DOHH2 (cell line): Measurements from ENCODE around the gene ONECUT1.
A peak's percentile ranks its signal among the peaks of the same experiment; 100 is the strongest.
"Not testable (repeated sequence)": the region's sequence is repeated elsewhere in the genome, so short reads cannot be mapped to it uniquely, and the experiment has no call there.

ENCODE experiments used
- H3F3A ChIP-seq: fragments of 200-600 bp; sonication (generic), shearing (Covaris generic); 2 replicates; pipeline ENCODE4 v1.6.0; 2016; ENCODE audit warnings: antibody characterized with exemption, mild to moderate bottlenecking; ENCODE audit not compliant: control insufficient read depth, insufficient read depth
- H3K27ac ChIP-seq: fragments of 200-600 bp; sonication (generic); 2 replicates; pipeline ENCODE4 v1.5.1; 2014; ENCODE audit warnings: low read depth, mild to moderate bottlenecking, low read length, moderate library complexity
- H3K27me3 ChIP-seq: fragments of 200-600 bp; sonication (generic); 2 replicates; pipeline ENCODE4 v1.6.1; 2014; ENCODE audit warnings: mild to moderate bottlenecking, low read length, mixed read lengths; ENCODE audit not compliant: control insufficient read depth
- H3K36me3 ChIP-seq: fragments of 200-600 bp; sonication (generic); 2 replicates; pipeline ENCODE4 v1.6.1; 2014; ENCODE audit warnings: mild to moderate bottlenecking, low read length, moderate library complexity, mixed read lengths; ENCODE audit not compliant: control insufficient read depth
- H3K4me1 ChIP-seq: fragments of 200-600 bp; sonication (generic); 2 replicates; pipeline ENCODE4 v1.6.1; 2014; ENCODE audit warnings: mild to moderate bottlenecking, low read length, mixed read lengths; ENCODE audit not compliant: control insufficient read depth
- H3K4me2 ChIP-seq: fragments of 200-600 bp; sonication (generic); 2 replicates; pipeline ENCODE4 v1.6.0; 2014; ENCODE audit warnings: mild to moderate bottlenecking, low read length, moderate library complexity
- H3K4me3 ChIP-seq: fragments of 200-600 bp; sonication (generic); 2 replicates; pipeline ENCODE4 v1.5.1; 2014; ENCODE audit warnings: mild to moderate bottlenecking, low read length, mixed read lengths
- H3K79me2 ChIP-seq: fragments of 200-600 bp; sonication (generic); 2 replicates; pipeline ENCODE4 v1.6.1; 2014; ENCODE audit warnings: mild to moderate bottlenecking, low read length, mixed read lengths; ENCODE audit not compliant: control insufficient read depth
- H3K9me2 ChIP-seq: fragments of 200-600 bp; sonication (generic); replicated peaks from 2 replicates; pipeline ENCODE4 v1.6.1; 2014; ENCODE audit warnings: mild to moderate bottlenecking, low read length, mixed read lengths; ENCODE audit not compliant: control insufficient read depth
- H3K9me3 ChIP-seq: fragments of 200-600 bp; sonication (generic); 2 replicates; pipeline ENCODE4 v1.6.1; 2014; ENCODE audit warnings: antibody characterized with exemption, low read length, mixed read lengths; ENCODE audit not compliant: control insufficient read depth, insufficient read depth
- H4K20me1 ChIP-seq: fragments of 200-600 bp; sonication (generic); 2 replicates; pipeline ENCODE4 v1.6.0; 2014; ENCODE audit warnings: low read depth, mild to moderate bottlenecking, antibody characterized with exemption, low read length, moderate library complexity; ENCODE audit not compliant: control insufficient read depth, insufficient read depth
- EZH2phosphoT487 ChIP-seq: fragments of 200-600 bp; sonication (generic); IDR thresholded peaks from 2 replicates; pipeline ENCODE4 v1.6.1; 2017; ENCODE audit warnings: borderline replicate concordance, mild to moderate bottlenecking, antibody characterized with exemption, low read length, moderate library complexity, mixed read lengths
- TF ChIP-seq, protein P1 (sequence below): fragments of 200-600 bp; sonication (generic); IDR thresholded peaks from one replicate; pipeline ENCODE4 v1.5.1; 2014; ENCODE audit warnings: antibody characterized with exemption, mild to moderate bottlenecking, low read depth, low read length; ENCODE audit not compliant: poor library complexity, severe bottlenecking

ONECUT1 gene

GRCh38 chr15:52790169-52790708, at the start of gene ONECUT1:
Gene ONECUT1, minus strand, starts transcription at chr15:52790336. Its CDS starts 452 bp downstream, at chr15:52789884.
- H3K4me1 ChIP-seq, result peaks cover 20% of the 10 kb centered on the region
- H4K20me1 ChIP-seq, result no peaks in the 10 kb centered on the region
- H3K36me3 ChIP-seq, result no peaks in the 10 kb centered on the region
- peak within 1 kb of the TSS; percentile 80 for H3K4me3 ChIP-seq
- H3K27ac ChIP-seq, result no peak within 1 kb of the TSS
- no peaks in the 10 kb centered on the region for H3K9me3 ChIP-seq
- peaks cover 18% of the 10 kb centered on the region for H3K27me3 ChIP-seq
- no peaks in the 10 kb centered on the region for H3F3A ChIP-seq
- no peaks in the 10 kb centered on the region for H3K79me2 ChIP-seq
- H3K9me2 ChIP-seq, result no peaks in the 10 kb centered on the region
- TF ChIP-seq, protein P1, sequence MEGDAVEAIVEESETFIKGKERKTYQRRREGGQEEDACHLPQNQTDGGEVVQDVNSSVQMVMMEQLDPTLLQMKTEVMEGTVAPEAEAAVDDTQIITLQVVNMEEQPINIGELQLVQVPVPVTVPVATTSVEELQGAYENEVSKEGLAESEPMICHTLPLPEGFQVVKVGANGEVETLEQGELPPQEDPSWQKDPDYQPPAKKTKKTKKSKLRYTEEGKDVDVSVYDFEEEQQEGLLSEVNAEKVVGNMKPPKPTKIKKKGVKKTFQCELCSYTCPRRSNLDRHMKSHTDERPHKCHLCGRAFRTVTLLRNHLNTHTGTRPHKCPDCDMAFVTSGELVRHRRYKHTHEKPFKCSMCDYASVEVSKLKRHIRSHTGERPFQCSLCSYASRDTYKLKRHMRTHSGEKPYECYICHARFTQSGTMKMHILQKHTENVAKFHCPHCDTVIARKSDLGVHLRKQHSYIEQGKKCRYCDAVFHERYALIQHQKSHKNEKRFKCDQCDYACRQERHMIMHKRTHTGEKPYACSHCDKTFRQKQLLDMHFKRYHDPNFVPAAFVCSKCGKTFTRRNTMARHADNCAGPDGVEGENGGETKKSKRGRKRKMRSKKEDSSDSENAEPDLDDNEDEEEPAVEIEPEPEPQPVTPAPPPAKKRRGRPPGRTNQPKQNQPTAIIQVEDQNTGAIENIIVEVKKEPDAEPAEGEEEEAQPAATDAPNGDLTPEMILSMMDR, result no peak
- no peak for TF ChIP-seq EZH2phosphoT487
- peak within 1 kb of the TSS; percentile 95 for H3K4me2 ChIP-seq

- no peaks in the 10 kb centered on the region for H3F3A ChIP-seq
- peaks cover 9% of the 10 kb centered on the region; the same call in 1 of the 2 replicates for H3K27me3 ChIP-seq
- no peaks in the 10 kb centered on the region for H3K79me2 ChIP-seq
- no peaks in the 10 kb centered on the region for H3K4me1 ChIP-seq
- no peaks in the 10 kb centered on the region for H3K36me3 ChIP-seq
- TF ChIP-seq, protein P1, result no peak
- TF ChIP-seq EZH2phosphoT487, result no peak
- no peak overlapping the region for H3K27ac ChIP-seq
- H4K20me1 ChIP-seq, result no peaks in the 10 kb centered on the region
- no peaks in the 10 kb centered on the region for H3K9me3 ChIP-seq
- no peaks in the 10 kb centered on the region for H3K9me2 ChIP-seq
- H3K4me3 ChIP-seq, result no peak overlapping the region
- H3K4me2 ChIP-seq, result no peak overlapping the region
Observed at GRCh38 chr15:52834379-52834778, 44.2 kb upstream of the ONECUT1 start.

DNA sequence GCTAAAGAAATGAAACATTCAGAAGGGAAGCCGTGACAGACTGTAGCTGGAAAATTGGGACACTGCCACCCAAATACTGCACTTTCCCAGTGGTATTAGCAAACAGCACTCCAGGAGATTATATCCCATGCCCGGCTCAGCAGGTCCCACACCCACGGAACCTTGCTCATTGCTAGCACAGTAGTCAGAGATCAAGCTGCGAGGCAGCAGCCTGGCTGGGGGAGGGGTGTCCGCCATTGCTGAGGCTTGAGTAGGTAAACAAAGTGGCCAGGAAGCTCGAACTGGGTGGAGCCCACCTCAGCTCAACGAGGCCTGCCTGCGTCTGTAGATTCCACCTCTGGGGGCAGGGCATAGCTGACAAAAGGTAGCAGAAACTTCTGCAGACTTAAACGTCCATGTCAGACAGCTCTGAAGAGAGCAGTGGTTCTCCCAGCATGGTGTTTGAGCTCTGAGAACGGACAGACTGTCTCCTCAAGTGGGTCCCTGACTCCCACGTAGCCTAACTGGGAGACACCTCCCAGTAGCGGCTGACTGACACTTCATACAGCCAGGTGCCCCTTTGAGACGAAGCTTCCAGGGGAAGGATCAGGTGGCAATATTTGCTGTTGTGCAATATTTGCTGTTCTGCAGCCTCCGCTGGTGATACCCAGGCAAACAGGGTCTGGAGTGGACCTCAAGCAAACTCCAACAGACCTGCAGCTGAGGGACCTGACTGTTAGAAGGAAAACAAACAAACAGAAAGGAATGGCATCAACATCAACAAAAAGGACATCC, 34.2 kb upstream of the ONECUT1 start:
- H3K27ac ChIP-seq, H3K27me3 ChIP-seq, H3K79me2 ChIP-seq, H3F3A ChIP-seq, H3K36me3 ChIP-seq, H3K9me3 ChIP-seq, H3K4me3 ChIP-seq, H3K4me1 ChIP-seq, H3K4me2 ChIP-seq, H4K20me1 ChIP-seq, H3K9me2 ChIP-seq: not testable (repeated sequence)

DNA sequence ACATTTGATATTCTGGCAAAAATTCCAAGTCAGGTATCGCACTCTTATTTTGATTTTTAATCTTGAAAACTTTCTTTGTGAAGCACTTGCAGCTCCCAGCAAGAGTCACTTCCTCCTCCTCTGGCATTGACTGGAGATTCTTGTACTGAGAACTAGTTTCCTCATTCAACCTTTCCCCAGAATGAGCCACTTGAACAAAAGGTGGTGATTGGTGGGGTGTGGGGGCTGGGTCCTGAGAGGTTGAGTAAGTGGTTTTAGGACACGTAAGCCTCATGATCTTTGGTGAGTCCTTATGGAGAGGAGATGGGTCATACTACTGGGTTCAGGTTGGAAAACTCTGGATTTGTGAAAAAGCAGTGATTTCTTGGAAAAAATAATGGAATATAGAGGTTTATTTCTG, 32.3 kb upstream of the ONECUT1 start:
- peaks cover 4% of the 10 kb centered on the region; the same call in 1 of the 2 replicates for H3K27me3 ChIP-seq

More for the DNA sequence above, 32.3 kb upstream of the ONECUT1 start:
- Histone ChIP-seq H3K27ac (no peak overlapping the region), H3K9me2 (no peaks in the 10 kb centered on the region), H3F3A (no peaks in the 10 kb centered on the region), H3K79me2 (no peaks in the 10 kb centered on the region), H4K20me1 (no peaks in the 10 kb centered on the region), H3K4me1 (no peaks in the 10 kb centered on the region), H3K9me3 (no peaks in the 10 kb centered on the region), H3K4me3 (no peak overlapping the region), H3K36me3 (no peaks in the 10 kb centered on the region), H3K4me2 (no peak overlapping the region)
- TF ChIP-seq, protein P1, result no peak
- TF ChIP-seq EZH2phosphoT487, result no peak
